GM18507 (cell line): ENCODE results near the gene TRAIP.

ENCODE experiments used
- DNase-seq: peaks from one replicate; pipeline ENCODE4 v3.0.0; 2011; ENCODE audit warnings: low read depth; ENCODE audit not compliant: insufficient read length; ENCODE audit errors: extremely low spot score
- FAIRE-seq: peaks from 2 replicates; lab custom pipeline; 2011; peaks lifted over from hg19 to GRCh38; lab: Jason Lieb, UNC

Gene TRAIP

GRCh38 chr3:49779358-49780079 lies 76.8 kb downstream of the TRAIP start:
- FAIRE-seq (no peak), DNase-seq (no peak)
